ENCODE data around the gene PFN1. TPM values are rescaled to one million over a fixed set of nuclear protein-coding genes. Genes with fewer than 3 reads are reported as not detected.

PFN1 gene
- total RNA-seq, 1 donor, result 507 TPM

GRCh38 chr17:4897198-4897687 lies 51.1 kb downstream of the PFN1 start:
- TF ChIP-seq CTCF (IDR thresholded peaks at IDR 0.05; ENCODE audit: insufficient read depth, low read length), result no peak
- no peak for DNase-seq (ENCODE audit: low read depth)
- H3K4me3 ChIP-seq (ENCODE audit: low read depth, low read length), result no peak overlapping the region

DNA sequence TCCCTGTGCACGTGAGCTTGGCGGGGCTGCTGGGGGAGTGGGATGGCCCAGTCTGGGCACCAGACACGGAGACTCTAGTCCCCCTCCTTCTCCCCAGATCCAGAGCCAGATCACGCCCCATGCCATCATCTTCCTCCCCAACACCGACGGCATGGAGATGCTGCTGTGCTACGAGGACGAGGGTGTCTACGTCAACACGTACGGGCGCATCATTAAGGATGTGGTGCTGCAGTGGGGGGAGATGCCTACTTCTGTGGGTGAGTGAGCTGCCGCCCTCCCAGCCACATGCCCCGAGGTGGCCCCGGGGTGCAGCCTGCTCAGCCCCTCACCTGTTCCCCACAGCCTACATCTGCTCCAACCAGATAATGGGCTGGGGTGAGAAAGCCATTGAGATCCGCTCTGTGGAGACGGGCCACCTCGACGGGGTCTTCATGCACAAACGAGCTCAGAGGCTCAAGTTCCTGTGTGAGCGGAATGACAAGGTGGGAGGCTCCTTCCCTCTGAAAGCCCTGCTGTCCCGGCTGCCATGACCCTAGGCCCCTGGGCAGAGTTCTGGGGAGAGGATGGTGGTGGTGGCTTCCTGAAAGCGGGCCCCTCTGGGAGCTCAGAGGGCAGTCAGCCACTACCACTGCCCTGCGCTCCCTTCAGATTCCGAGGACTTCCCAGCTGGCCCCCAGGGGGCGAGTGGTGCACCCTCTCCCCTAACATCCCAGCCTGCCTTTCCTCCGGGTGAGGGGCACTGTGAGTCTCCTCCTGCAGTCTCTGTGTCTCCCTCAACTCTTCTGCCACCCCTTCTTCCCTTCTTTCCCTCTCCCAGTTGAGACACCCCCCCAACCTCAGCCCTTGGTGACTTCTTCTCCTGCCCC lies 51.8 kb downstream of the PFN1 start:
- no peak for DNase-seq (ENCODE audit: low read depth)

DNA sequence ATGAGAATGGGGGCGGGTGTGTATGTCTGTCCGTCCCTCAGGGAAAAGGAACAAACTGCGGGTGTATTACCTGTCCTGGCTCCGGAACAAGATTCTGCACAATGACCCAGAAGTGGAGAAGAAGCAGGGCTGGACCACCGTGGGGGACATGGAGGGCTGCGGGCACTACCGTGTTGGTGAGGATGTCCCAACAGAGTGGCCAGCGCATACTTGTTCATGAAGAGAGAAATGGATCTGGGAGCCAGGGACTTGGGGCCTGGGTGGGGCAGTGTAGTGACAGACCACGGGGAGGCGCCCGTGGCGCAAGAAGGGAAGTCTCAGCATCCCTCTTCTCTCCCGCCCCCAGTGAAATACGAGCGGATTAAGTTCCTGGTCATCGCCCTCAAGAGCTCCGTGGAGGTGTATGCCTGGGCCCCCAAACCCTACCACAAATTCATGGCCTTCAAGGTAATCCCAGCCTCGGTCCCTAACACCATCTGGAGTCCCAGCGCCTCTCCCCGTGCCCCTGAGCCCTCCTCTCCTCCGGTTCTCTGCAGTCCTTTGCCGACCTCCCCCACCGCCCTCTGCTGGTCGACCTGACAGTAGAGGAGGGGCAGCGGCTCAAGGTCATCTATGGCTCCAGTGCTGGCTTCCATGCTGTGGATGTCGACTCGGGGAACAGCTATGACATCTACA lies 52.5 kb downstream of the PFN1 start:
- no peak for DNase-seq (ENCODE audit: low read depth)
- TF ChIP-seq CTCF (IDR thresholded peaks at IDR 0.05; ENCODE audit: insufficient read depth, low read length), result no peak
- H3K4me3 ChIP-seq (ENCODE audit: low read depth, low read length), result no peak overlapping the region

More for the DNA sequence above, 51.8 kb downstream of the PFN1 start:
- no peak overlapping the region for H3K4me3 ChIP-seq (ENCODE audit: low read depth, low read length)
- no peak for TF ChIP-seq CTCF (IDR thresholded peaks at IDR 0.05; ENCODE audit: insufficient read depth, low read length)

Small RNA genes lying within 50 kb of the gene (small RNA-seq; reads per million reads assigned to genes)
- gene MIR6864 (not detected), gene MIR6865 (not detected)

Other genes with a start within 250 kb of the PFN1 start
- gene PELP1, start 244.4 kb downstream of the PFN1 start, total RNA-seq (ENCODE audit: low replicate concordance), result 31.7 and 35.1 TPM in 2 replicates
- 8.9 and 13.3 TPM in 2 replicates for gene ARRB2, start 237.9 kb downstream of the PFN1 start, total RNA-seq (ENCODE audit: low replicate concordance)
- gene MED11, start 217.1 kb downstream of the PFN1 start, total RNA-seq (ENCODE audit: low replicate concordance), result 12.4 and 14.1 TPM in 2 replicates
- gene ZMYND15, start 208.7 kb downstream of the PFN1 start, total RNA-seq (ENCODE audit: low replicate concordance), result 0.18 TPM in 1 of 2 replicates, not detected in the other
- gene CXCL16, start 208.6 kb downstream of the PFN1 start, total RNA-seq (ENCODE audit: low replicate concordance), result 2.6 TPM in 2 replicates
- gene TM4SF5, start 176.6 kb downstream of the PFN1 start, total RNA-seq (ENCODE audit: low replicate concordance), result not detected in 2 replicates
- 0.27 and 4.9 TPM in 2 replicates for gene VMO1, start 162.2 kb downstream of the PFN1 start, total RNA-seq (ENCODE audit: low replicate concordance)
- gene GLTPD2, start 159.6 kb downstream of the PFN1 start, total RNA-seq (ENCODE audit: low replicate concordance), result not detected in 2 replicates
- gene PSMB6, start 152.4 kb downstream of the PFN1 start, total RNA-seq (ENCODE audit: low replicate concordance), result 97.2 and 134 TPM in 2 replicates
- gene PLD2, start 141.4 kb downstream of the PFN1 start, total RNA-seq (ENCODE audit: low replicate concordance), result 14.4 and 18.4 TPM in 2 replicates
- gene MINK1, start 115.2 kb downstream of the PFN1 start, total RNA-seq (ENCODE audit: low replicate concordance), result 38.4 and 48.5 TPM in 2 replicates
- gene C17orf107, start 49.0 kb downstream of the PFN1 start, total RNA-seq (ENCODE audit: low replicate concordance), result 3.8 and 4.5 TPM in 2 replicates
- 0.33 and 4.9 TPM in 2 replicates for gene CHRNE, start 45.4 kb downstream of the PFN1 start, total RNA-seq (ENCODE audit: low replicate concordance)
- gene GP1BA, start 16.3 kb downstream of the PFN1 start, total RNA-seq (ENCODE audit: low replicate concordance), result not detected in 2 replicates
- 28.3 and 49.9 TPM in 2 replicates for gene SLC25A11, start 8.5 kb downstream of the PFN1 start, total RNA-seq (ENCODE audit: low replicate concordance)
- 17.2 and 26.4 TPM in 2 replicates for gene RNF167, start 8.3 kb downstream of the PFN1 start, total RNA-seq (ENCODE audit: low replicate concordance)
- 2.8 and 4.7 TPM in 2 replicates for gene ENO3, start 2.6 kb upstream of the PFN1 start, total RNA-seq (ENCODE audit: low replicate concordance)
- 29.2 and 59.5 TPM in 2 replicates for gene SPAG7, start 19.3 kb upstream of the PFN1 start, total RNA-seq (ENCODE audit: low replicate concordance)
- 12.1 and 21.1 TPM in 2 replicates for gene CAMTA2, start 39.1 kb upstream of the PFN1 start, total RNA-seq (ENCODE audit: low replicate concordance)
- gene INCA1, start 49.0 kb upstream of the PFN1 start, total RNA-seq (ENCODE audit: low replicate concordance), result 0.36 TPM in 1 of 2 replicates, not detected in the other
- 59.5 and 142 TPM in 2 replicates for gene KIF1C, start 49.4 kb upstream of the PFN1 start, total RNA-seq (ENCODE audit: low replicate concordance)
- gene SLC52A1, start 86.9 kb upstream of the PFN1 start, total RNA-seq (ENCODE audit: low replicate concordance), result 0.09 and 0.25 TPM in 2 replicates
- 0.74 and 1.4 TPM in 2 replicates for gene ZFP3, start 129.9 kb upstream of the PFN1 start, total RNA-seq (ENCODE audit: low replicate concordance)
- gene ZNF232, start 163.3 kb upstream of the PFN1 start, total RNA-seq (ENCODE audit: low replicate concordance), result 4.5 and 6.4 TPM in 2 replicates
- gene USP6, start 167.5 kb upstream of the PFN1 start, total RNA-seq (ENCODE audit: low replicate concordance), result not detected in 2 replicates
- 4.7 and 7.6 TPM in 2 replicates for gene ZNF594, start 243.3 kb upstream of the PFN1 start, total RNA-seq (ENCODE audit: low replicate concordance)

Data from fibroblast of the aortic adventitia (primary cell).